ENCODE data around the gene SUSD2. TPM values are rescaled to one million over a fixed set of nuclear protein-coding genes. Genes with fewer than 3 reads are reported as not detected.
"Not testable (repeated sequence)": the region's sequence is repeated elsewhere in the genome, so short reads cannot be mapped to it uniquely, and the experiment has no call there.

SUSD2 gene
- total and polyA plus RNA-seq, 9 of the 15 experiments (the other 6 are each of a cell fraction or from before 2014, with no cell fraction given), result 0.01 to 0.16 (median 0.04) TPM; not detected in 4

DNA sequence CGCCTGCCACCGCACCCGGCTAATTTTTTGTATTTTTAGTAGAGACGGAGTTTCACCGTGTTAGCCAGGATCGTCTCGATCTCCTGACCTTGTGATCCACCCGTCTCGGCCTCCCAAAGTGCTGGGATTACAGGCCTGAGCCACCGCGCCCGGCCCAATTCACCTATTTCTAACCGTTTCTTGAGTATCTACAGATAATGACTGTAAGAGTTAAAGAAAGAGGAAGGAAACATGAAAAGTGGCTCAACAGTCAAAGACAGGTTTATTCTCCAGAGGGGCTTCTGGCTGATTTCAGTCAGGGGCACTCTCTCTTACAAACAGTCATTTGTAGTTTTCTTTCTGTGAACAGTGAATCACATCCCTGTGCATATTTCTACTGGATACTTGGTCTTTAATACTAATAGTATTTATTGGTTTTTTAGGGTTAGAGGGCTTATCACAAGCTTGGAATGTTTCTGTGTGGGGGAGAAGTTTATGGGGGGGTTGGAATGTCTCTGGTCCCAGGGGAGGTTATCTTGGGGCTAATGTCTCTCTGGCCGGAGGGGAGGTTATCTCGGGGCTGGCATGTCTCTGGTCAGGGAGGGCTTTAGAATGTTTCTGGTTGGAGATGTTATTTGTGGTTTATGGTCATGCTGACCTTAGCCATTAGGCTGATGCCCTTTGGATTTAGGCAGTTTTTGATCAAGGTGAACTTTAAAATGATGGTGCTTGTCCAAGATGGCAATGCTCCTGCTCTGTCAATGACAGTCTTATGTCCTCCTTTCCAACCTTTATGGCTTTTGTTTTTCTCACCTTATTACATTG, 25.4 kb downstream of the SUSD2 start:
- H3K79me2 ChIP-seq (ENCODE audit: control insufficient read depth, insufficient read depth, low read length); FAIRE-seq; POLR2A ChIA-PET; H3K9me3 ChIP-seq (replicated peaks; ENCODE audit: control insufficient read depth, insufficient read depth, low read depth, low read length); H3K27me3 ChIP-seq (ENCODE audit: control insufficient read depth in 2 of 2, insufficient read depth in 2 of 2, low read length in 2 of 2); H3K4me3 ChIP-seq; ATAC-seq; H3K4me2 ChIP-seq (ENCODE audit: insufficient read depth, low read length); H3K4me1 ChIP-seq (replicated peaks in 1 of 2; ENCODE audit: control insufficient read depth in 2 of 2, insufficient read depth in 2 of 2, low read length in 2 of 2); H3K36me3 ChIP-seq (ENCODE audit: control insufficient read depth, insufficient read depth, low read length); CTCF ChIA-PET (ENCODE audit: low intra/inter-chr PET ratio); in situ Hi-C loops (cut with MboI); H3K9me1 ChIP-seq (ENCODE audit: control insufficient read depth, insufficient read depth, low read length); BruUV-seq (replicated peaks); H2AFZ ChIP-seq (ENCODE audit: low read depth, low read length); H4K20me1 ChIP-seq (replicated peaks; ENCODE audit: control insufficient read depth, insufficient read depth, low read length); H3K9ac ChIP-seq (ENCODE audit: insufficient read depth in 1 of 2, low read depth in 2 of 2, low read length in 2 of 2); intact Hi-C loops (cut with micrococcal nuclease): not testable (repeated sequence)
- 21% methylated on average over 14 of the region's 15 CpGs for WGBS (ENCODE audit: insufficient coverage, low coverage, missing lambda C conversion rate)
- H3K27ac ChIP-seq (ENCODE audit: extremely low read depth, low read depth, low read length), result peak overlapping the region; percentile 3; the same call in 1 of the 3 replicates
- DNase-seq (ENCODE audit: extremely low read depth in 1 of 4, low spot score in 3 of 4), result peak in 1 of 4 experiments; percentile 25
- TF ChIP-seq CBFA2T2 (conservative IDR thresholded peaks at IDR 0.05) (0 out of 2 replicates have a peak, but pooled peaks have one; percentile 26), CBFA2T3 (IDR thresholded peaks at IDR 0.05) (peak; percentile 64), ARID1B (IDR thresholded peaks at IDR 0.05) (peak; percentile 41), DPF2 (IDR thresholded peaks at IDR 0.05) (0 out of 2 replicates have a peak, but pooled peaks have one; percentile 38), ZNF311 (CRISPR knock-in tag; IDR thresholded peaks at IDR 0.05) (peak; percentile 68; the same call in 1 of the 2 replicates), ZFX (CRISPR knock-in tag; IDR thresholded peaks at IDR 0.05) (peak; percentile 19; the same call in 1 of the 2 replicates), NCOR1 (IDR thresholded peaks at IDR 0.05) (0 out of 2 replicates have a peak, but pooled peaks have one; percentile 12), TAL1 (IDR thresholded peaks at IDR 0.05) (peak; percentile 17; the same call in 1 of the 2 replicates)
- TF ChIP-seq, protein P1, sequence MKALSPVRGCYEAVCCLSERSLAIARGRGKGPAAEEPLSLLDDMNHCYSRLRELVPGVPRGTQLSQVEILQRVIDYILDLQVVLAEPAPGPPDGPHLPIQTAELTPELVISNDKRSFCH (CRISPR knock-in tag; IDR thresholded peaks at IDR 0.05), result not testable (repeated sequence)
- TF ChIP-seq, protein P1 (tag; IDR thresholded peaks at IDR 0.05), result 0 out of 2 replicates have a peak, but pooled peaks have one; percentile 50
